Measurements from ENCODE around the gene MTG2. TPM values are rescaled to one million over a fixed set of nuclear protein-coding genes. Genes with fewer than 3 reads are reported as not detected.
A peak's percentile ranks its signal among the peaks of the same experiment; 100 is the strongest.

Gene MTG2
- total and polyA plus RNA-seq, 2 experiments from 2014 or later, result 20.4 to 32.9 TPM

DNA sequence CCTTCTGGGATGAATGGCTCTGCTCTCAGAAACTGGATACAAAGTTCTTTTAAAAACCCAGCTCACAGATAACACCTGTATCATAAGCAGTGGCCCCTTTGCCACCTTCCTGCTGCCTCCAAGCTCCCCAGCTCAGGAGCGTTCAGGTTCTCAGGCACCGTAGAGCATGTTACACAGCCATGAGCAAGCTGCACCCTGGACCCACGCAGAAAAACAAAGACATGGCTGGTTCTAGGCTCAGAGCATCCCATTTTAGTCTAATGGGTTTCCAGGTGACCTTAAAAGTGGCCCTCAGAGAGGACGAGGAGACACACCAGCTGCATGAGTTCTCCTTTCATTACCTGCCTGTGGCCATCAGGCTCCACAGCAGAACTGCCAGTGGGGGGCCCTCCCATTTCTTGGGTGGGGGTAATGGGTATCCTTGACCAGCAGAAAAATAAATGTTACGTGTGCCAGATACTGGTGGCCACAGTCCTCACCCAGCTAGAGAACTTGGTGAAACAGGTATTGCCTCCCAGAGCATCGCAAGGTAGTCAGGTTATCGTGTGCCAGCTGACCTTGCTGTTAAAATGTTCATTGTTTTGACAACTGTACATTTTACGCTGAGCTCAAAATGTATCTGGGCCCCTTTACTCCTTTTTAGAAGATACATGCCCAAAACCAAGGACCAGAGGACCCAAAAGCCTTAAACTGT lies 47.1 kb upstream of the MTG2 start:
- peaks cover 78% of the 10 kb centered on the region for H3K36me3 ChIP-seq
- no peaks in the 10 kb centered on the region for H3K9me3 ChIP-seq (ENCODE audit: low read depth)
- H3K27ac ChIP-seq, result peak overlapping the region; percentile 48
- no peak overlapping the region for H3K4me3 ChIP-seq
- H3K27me3 ChIP-seq, result no peaks in the 10 kb centered on the region
- no peaks in the 10 kb centered on the region for H3K4me1 ChIP-seq (ENCODE audit: low read depth)
- no peak for DNase-seq (ENCODE audit: low read depth in 1 of 2, low spot score in 1 of 2)
- TF ChIP-seq, protein P1, sequence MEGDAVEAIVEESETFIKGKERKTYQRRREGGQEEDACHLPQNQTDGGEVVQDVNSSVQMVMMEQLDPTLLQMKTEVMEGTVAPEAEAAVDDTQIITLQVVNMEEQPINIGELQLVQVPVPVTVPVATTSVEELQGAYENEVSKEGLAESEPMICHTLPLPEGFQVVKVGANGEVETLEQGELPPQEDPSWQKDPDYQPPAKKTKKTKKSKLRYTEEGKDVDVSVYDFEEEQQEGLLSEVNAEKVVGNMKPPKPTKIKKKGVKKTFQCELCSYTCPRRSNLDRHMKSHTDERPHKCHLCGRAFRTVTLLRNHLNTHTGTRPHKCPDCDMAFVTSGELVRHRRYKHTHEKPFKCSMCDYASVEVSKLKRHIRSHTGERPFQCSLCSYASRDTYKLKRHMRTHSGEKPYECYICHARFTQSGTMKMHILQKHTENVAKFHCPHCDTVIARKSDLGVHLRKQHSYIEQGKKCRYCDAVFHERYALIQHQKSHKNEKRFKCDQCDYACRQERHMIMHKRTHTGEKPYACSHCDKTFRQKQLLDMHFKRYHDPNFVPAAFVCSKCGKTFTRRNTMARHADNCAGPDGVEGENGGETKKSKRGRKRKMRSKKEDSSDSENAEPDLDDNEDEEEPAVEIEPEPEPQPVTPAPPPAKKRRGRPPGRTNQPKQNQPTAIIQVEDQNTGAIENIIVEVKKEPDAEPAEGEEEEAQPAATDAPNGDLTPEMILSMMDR (IDR thresholded peaks at IDR 0.05; ENCODE audit: low read depth, low read length), result no peak

DNA sequence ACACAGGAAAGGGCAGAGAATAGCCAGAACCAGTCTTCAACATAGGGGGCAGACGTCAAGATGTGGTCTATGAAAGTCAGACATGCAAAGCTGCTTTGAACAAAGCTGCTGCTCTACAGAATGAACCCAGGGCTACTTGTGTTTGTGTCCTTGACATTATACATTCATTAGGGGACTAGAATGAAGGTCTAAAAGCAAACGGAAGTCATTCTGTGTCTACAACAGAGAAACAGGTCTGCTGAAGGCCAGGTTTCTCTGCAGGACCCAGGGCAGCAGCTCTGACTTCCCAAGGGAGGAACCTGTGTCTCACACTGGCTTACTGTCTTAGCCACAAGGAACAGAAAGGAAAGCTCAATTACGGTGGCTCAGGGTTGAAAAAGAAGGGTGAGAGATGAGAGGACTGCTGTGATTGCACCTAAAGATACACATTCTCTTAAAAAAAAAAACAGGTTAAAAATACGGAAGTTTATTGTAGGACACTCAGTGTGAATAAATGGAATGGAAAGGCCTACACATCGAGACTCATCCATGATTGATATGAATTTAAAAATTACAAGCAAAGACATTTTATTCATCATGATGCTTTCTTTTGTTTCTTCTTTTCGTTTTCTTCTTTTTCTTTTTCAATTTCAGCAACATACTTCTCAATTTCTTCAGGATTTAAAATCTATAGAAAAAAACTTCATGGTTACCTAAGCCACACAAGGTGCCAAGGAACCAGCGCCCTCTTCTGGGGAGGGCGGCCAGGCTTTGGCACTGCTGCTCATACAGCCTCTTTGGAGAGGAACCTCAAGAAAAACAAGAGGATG lies 46.3 kb upstream of the MTG2 start:
- H3K27me3 ChIP-seq, result no peaks in the 10 kb centered on the region
- H3K36me3 ChIP-seq, result peaks cover 71% of the 10 kb centered on the region
- peak; percentile 77 to 80 for DNase-seq (ENCODE audit: low read depth in 1 of 2, low spot score in 1 of 2)

DNA sequence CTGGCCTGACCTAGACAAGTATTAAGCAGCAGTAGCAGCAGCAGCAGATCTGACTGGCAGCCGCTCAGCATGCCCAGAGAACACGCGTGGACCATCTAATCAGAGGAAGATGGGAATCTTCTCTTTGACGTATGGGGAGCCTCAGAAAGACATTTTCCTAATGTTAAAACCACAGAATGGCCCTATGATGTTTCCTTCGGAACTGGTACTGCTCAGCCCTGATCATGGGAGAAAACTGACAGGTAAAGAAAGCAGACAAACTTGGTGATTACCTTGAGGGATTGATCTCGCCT lies 45.8 kb upstream of the MTG2 start:
- no peak for DNase-seq (ENCODE audit: low read depth in 1 of 2, low spot score in 1 of 2)
- no peaks in the 10 kb centered on the region for H3K9me3 ChIP-seq (ENCODE audit: low read depth)
- peaks cover 5% of the 10 kb centered on the region for H3K4me1 ChIP-seq (ENCODE audit: low read depth)
- H3K4me3 ChIP-seq, result no peak overlapping the region
- peaks cover 65% of the 10 kb centered on the region for H3K36me3 ChIP-seq
- H3K27me3 ChIP-seq, result no peaks in the 10 kb centered on the region
- TF ChIP-seq, protein P1 (IDR thresholded peaks at IDR 0.05; ENCODE audit: low read depth, low read length), result no peak
- peak overlapping the region; percentile 35 for H3K27ac ChIP-seq

More for the DNA sequence above, 46.3 kb upstream of the MTG2 start:
- Histone ChIP-seq H3K4me1 (ENCODE audit: low read depth) (peaks cover 3% of the 10 kb centered on the region), H3K27ac (peak overlapping the region; percentile 68), H3K9me3 (ENCODE audit: low read depth) (no peaks in the 10 kb centered on the region), H3K4me3 (no peak overlapping the region)
- TF ChIP-seq, protein P1 (IDR thresholded peaks at IDR 0.05; ENCODE audit: low read depth, low read length), result peak; percentile 92

DNA sequence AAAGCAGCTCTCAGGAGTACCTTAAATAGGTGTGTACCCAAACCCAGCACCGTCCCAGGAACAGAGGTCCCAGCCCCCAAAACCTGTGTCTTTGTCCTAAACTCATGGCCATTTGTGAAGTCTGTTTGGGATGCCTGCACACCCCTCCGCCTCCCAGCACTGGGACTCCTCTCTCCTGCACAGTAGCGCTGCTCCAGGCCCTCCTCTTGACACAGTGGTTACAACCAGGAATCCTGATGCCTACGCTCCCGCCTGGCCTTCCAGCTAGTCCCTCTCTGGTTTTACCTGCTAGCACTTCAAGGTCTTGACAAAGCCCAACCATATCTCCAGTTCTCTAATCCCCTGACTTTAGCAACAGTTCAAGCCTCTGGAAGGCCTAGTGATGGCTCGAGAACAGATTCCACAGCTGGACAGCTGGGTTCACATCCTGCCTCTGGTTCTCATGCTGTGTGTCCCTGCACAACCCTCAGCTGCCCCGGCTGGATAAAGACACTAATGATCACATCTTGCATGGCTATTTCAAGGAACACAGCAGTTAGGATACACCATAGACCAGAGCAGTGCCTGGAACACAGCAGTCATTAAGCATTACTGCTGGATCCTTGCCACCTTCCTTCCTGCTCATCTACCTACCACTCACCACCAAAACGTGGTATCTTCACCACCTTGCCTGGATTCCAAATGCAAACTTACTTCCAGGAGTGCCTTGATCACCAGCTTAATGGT lies 45.2 kb upstream of the MTG2 start:
- DNase-seq (ENCODE audit: low read depth in 1 of 2, low spot score in 1 of 2), result no peak
- H3K4me3 ChIP-seq, result no peak overlapping the region
- peak overlapping the region; percentile 35 for H3K27ac ChIP-seq
- H3K27me3 ChIP-seq, result no peaks in the 10 kb centered on the region
- H3K36me3 ChIP-seq, result peaks cover 61% of the 10 kb centered on the region
- H3K4me1 ChIP-seq (ENCODE audit: low read depth), result peaks cover 5% of the 10 kb centered on the region
- no peaks in the 10 kb centered on the region for H3K9me3 ChIP-seq (ENCODE audit: low read depth)
- TF ChIP-seq, protein P1 (IDR thresholded peaks at IDR 0.05; ENCODE audit: low read depth, low read length), result no peak

DNA sequence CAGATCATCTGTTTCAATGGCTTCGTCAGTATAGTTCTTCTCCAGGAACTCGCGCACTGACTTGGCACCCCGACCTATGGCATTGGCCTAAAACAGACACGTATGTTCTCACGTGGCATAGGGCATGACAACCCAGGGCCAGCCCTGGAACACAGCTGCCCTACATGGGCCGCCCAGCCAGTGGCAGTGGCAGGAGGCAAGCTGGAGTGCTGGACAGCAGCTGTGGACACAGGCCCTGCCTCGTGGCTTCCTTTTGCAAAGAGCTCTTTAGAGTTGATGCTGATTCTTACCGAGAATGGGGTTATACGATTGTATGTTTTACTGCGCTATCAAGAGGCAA lies 44.7 kb upstream of the MTG2 start:
- DNase-seq (ENCODE audit: low read depth in 1 of 2, low spot score in 1 of 2), result no peak
- Histone ChIP-seq H3K27ac (no peak overlapping the region), H3K4me3 (no peak overlapping the region), H3K36me3 (peaks cover 61% of the 10 kb centered on the region), H3K4me1 (ENCODE audit: low read depth) (peaks cover 5% of the 10 kb centered on the region), H3K27me3 (no peaks in the 10 kb centered on the region), H3K9me3 (ENCODE audit: low read depth) (no peaks in the 10 kb centered on the region)
- TF ChIP-seq, protein P1 (IDR thresholded peaks at IDR 0.05; ENCODE audit: low read depth, low read length), result no peak
